ENCODE data around the gene PSME3IP1.

Gene PSME3IP1

GRCh38 chr16:57113042-57113453, 72.8 kb downstream of the PSME3IP1 start:
- no peak overlapping the region for H3K4me3 ChIP-seq (ENCODE audit: low read depth, low read length)
- H3K9me3 ChIP-seq (ENCODE audit: control insufficient read depth, insufficient read depth, low read depth, low read length) = no peaks in the 10 kb centered on the region
- ChIA-PET CTCF (no interaction called here), POLR2A (no interaction called here)
- TF ChIP-seq ZNF768 (tag by site-specific recombination; IDR thresholded peaks at IDR 0.05) = peak; percentile 38; the same call in 1 of the 2 replicates
- TF ChIP-seq KLF8 (tag by site-specific recombination; IDR thresholded peaks at IDR 0.05) = no peak
- H3K4me1 ChIP-seq (ENCODE audit: control insufficient read depth, insufficient read depth, low read length) = peaks cover 3% of the 10 kb centered on the region; the same call in 1 of the 2 replicates
- H3K36me3 ChIP-seq (ENCODE audit: control insufficient read depth in 2 of 2, insufficient read depth in 1 of 2, low read length in 2 of 2) = peaks cover 0 to 3% of the 10 kb centered on the region in 2 experiments; a peak in 1 of 3 replicates
- no peak overlapping the region for H3K27ac ChIP-seq (ENCODE audit: extremely low read depth, low read depth, low read length)

GRCh38 chr16:57112403-57113041, 73.3 kb downstream of the PSME3IP1 start:
- Histone ChIP-seq H3K9me3 (ENCODE audit: control insufficient read depth, insufficient read depth, low read depth, low read length) (no peaks in the 10 kb centered on the region), H3K4me1 (ENCODE audit: control insufficient read depth, insufficient read depth, low read length) (peaks cover 3% of the 10 kb centered on the region; the same call in 1 of the 2 replicates), H3K4me3 (ENCODE audit: low read depth, low read length) (no peak overlapping the region), H3K36me3 (ENCODE audit: control insufficient read depth in 2 of 2, insufficient read depth in 1 of 2, low read length in 2 of 2) (peaks cover 0 to 3% of the 10 kb centered on the region in 2 experiments; a peak in 1 of 3 replicates), H3K27ac (ENCODE audit: extremely low read depth, low read depth, low read length) (no peak overlapping the region)
- ChIA-PET CTCF (no interaction called here), POLR2A (no interaction called here)
- no peak for TF ChIP-seq HOXD13 (CRISPR knock-in tag; IDR thresholded peaks at IDR 0.05; ENCODE audit: borderline replicate concordance)
- TF ChIP-seq ZNF324 (tag by site-specific recombination; IDR thresholded peaks at IDR 0.05) = no peak
- TF ChIP-seq PRDM10 (tag by site-specific recombination; IDR thresholded peaks at IDR 0.05) = no peak
- no peak for TF ChIP-seq ZNF48 (tag by site-specific recombination; IDR thresholded peaks at IDR 0.05)
- TF ChIP-seq GFI1B (tag by site-specific recombination; IDR thresholded peaks at IDR 0.05) = no peak
- TF ChIP-seq ZNF530 (tag by site-specific recombination; IDR thresholded peaks at IDR 0.05; ENCODE audit: low read depth) = no peak
- TF ChIP-seq OSR2 (tag by site-specific recombination; IDR thresholded peaks at IDR 0.05) = no peak
- no peak for TF ChIP-seq ZNF280D (tag by site-specific recombination; IDR thresholded peaks at IDR 0.05)
- no peak for TF ChIP-seq MEIS1 (CRISPR knock-in tag; IDR thresholded peaks at IDR 0.05; ENCODE audit: borderline replicate concordance)
- TF ChIP-seq ZSCAN23 (tag by site-specific recombination; IDR thresholded peaks at IDR 0.05) = no peak
- TF ChIP-seq ZNF660 (tag by site-specific recombination; IDR thresholded peaks at IDR 0.05) = no peak
- no peak for TF ChIP-seq TRIM28 (IDR thresholded peaks at IDR 0.05; ENCODE audit: borderline replicate concordance, low read length)
- no peak for TF ChIP-seq ZNF155 (tag by site-specific recombination; IDR thresholded peaks at IDR 0.05)
- no peak for TF ChIP-seq ZNF658 (tag by site-specific recombination; IDR thresholded peaks at IDR 0.05)
- TF ChIP-seq KLF10 (tag by site-specific recombination; IDR thresholded peaks at IDR 0.05) = no peak

All from HEK293 (cell line).